Keratinocyte (primary cell): ENCODE measurements around the gene ZNF628. TPM values are rescaled to one million over a fixed set of nuclear protein-coding genes. Genes with fewer than 3 reads are reported as not detected.

Source experiments
- DNase-seq: peaks from one replicate; pipeline ENCODE4 v3.0.0-alpha.2; 2011; ENCODE audit warnings: low read depth, missing footprints, low spot score
- FAIRE-seq: peaks from 2 replicates; lab custom pipeline; 2011; peaks lifted over from hg19 to GRCh38; lab: Jason Lieb, UNC
- H2AFZ ChIP-seq: 2 replicates; pipeline ENCODE4 v1.6.0; 2012; ENCODE audit warnings: low read length, control low read depth, inconsistent platforms; ENCODE audit not compliant: control insufficient read depth
- H3K27ac ChIP-seq: 2 replicates; pipeline ENCODE4 v1.5.1; 2011; ENCODE audit warnings: low read length; ENCODE audit not compliant: control insufficient read depth, insufficient read depth
- H3K27me3 ChIP-seq: 3 replicates; pipeline ENCODE4 v1.6.0; 2011; ENCODE audit warnings: low read length; ENCODE audit not compliant: control insufficient read depth, insufficient read depth; ENCODE audit errors: extremely low read depth
- H3K36me3 ChIP-seq, 2 experiments: 2 replicates in 1 of 2; 3 replicates in 1 of 2; pipeline ENCODE4 v1.5.1; 2011; ENCODE audit warnings: low read length in 2 of 2, mild to moderate bottlenecking in 1 of 2; ENCODE audit not compliant: control insufficient read depth in 2 of 2, insufficient read depth in 2 of 2; ENCODE audit errors: extremely low read depth in 1 of 2
- H3K4me1 ChIP-seq: 3 replicates; pipeline ENCODE4 v1.5.1; 2011; ENCODE audit warnings: low read length; ENCODE audit not compliant: control insufficient read depth, insufficient read depth; ENCODE audit errors: extremely low read depth
- H3K4me2 ChIP-seq: 3 replicates; pipeline ENCODE4 v1.6.0; 2011; ENCODE audit warnings: low read depth, low read length; ENCODE audit not compliant: control insufficient read depth, insufficient read depth; ENCODE audit errors: extremely low read depth
- H3K4me3 ChIP-seq, 3 experiments: fragments of 200-600 bp in 1 of 3; sonication (generic) in 1 of 3; 2 replicates in 2 of 3; 3 replicates in 1 of 3; pipeline ENCODE4 v1.5.1; 2011 to 2016; ENCODE audit warnings: low read length in 3 of 3, mild to moderate bottlenecking in 3 of 3, control low read depth in 2 of 3, inconsistent platforms in 1 of 3, low read depth in 1 of 3, mixed read lengths in 1 of 3, mixed run types in 1 of 3, moderate library complexity in 1 of 3; ENCODE audit not compliant: control insufficient read depth in 2 of 3, insufficient read depth in 2 of 3; ENCODE audit errors: extremely low read depth in 1 of 3
- H3K79me2 ChIP-seq: 2 replicates; pipeline ENCODE4 v1.6.0; 2012; ENCODE audit warnings: low read length; ENCODE audit not compliant: control insufficient read depth, insufficient read depth
- H3K9ac ChIP-seq: 3 replicates; pipeline ENCODE4 v1.6.0; 2011; ENCODE audit warnings: low read length; ENCODE audit not compliant: control insufficient read depth, insufficient read depth; ENCODE audit errors: extremely low read depth
- H3K9me1 ChIP-seq: 3 replicates; pipeline ENCODE4 v1.6.0; 2011; ENCODE audit warnings: low read length; ENCODE audit not compliant: control insufficient read depth, insufficient read depth; ENCODE audit errors: extremely low read depth
- H3K9me3 ChIP-seq: 2 replicates; pipeline ENCODE4 v1.5.1; 2012; ENCODE audit warnings: low read depth, low read length; ENCODE audit not compliant: control insufficient read depth
- H4K20me1 ChIP-seq: 3 replicates; pipeline ENCODE4 v1.6.0; 2011; ENCODE audit warnings: low read length; ENCODE audit not compliant: control insufficient read depth, insufficient read depth; ENCODE audit errors: extremely low read depth
- EZH2 ChIP-seq: IDR thresholded peaks from one replicate; pipeline ENCODE4 v1.6.1; 2012; ENCODE audit warnings: inconsistent platforms, mild to moderate bottlenecking, low read length, moderate library complexity
- dilution Hi-C: fragments of 300-500 bp; cut with MboI; formaldehyde crosslinking; loops from one replicate; pipeline ENCODE4 v1.7.0; 2020; ENCODE audit warnings: low sequenced_read_pairs; ENCODE audit not compliant: extremely low pct_ligation_motif_present
- polyA plus RNA-seq, 5 experiments: library from polyadenylated mRNA; depleted of rRNA in 3 of 5; stranded (reverse) in 3 of 5; stranded (forward) in 1 of 5; unstranded in 1 of 5; fragments of >200 nt; gene quantifications; 1 replicate in 1 of 5; 2 replicates in 3 of 5; 3 replicates in 1 of 5; pipeline versions ENCODE4 v1.2.1 to v1.2.3, GENCODE V29; 2011 to 2012; ENCODE audit warnings: missing spikeins in 2 of 5, low read depth in 1 of 5, low replicate concordance in 1 of 5
- TF ChIP-seq, protein P1 (sequence below), 3 experiments: IDR thresholded peaks in 1 of 3; conservative IDR thresholded peaks in 1 of 3; optimal IDR thresholded peaks in 1 of 3; 2 replicates in 2 of 3; 3 replicates in 1 of 3; pipeline versions ENCODE3 to v1.5.1; 2011; ENCODE audit warnings: low read length in 3 of 3, mild to moderate bottlenecking in 3 of 3, moderate library complexity in 2 of 3, control low read depth in 1 of 3, inconsistent platforms in 1 of 3; ENCODE audit not compliant: insufficient read depth in 2 of 3; ENCODE audit errors: extremely low read depth in 1 of 3

ZNF628 gene
- polyA plus RNA-seq, 1 donor (not counting 4 experiments of a cell fraction or from before 2014, with no cell fraction given) = 0.22 TPM

DNA sequence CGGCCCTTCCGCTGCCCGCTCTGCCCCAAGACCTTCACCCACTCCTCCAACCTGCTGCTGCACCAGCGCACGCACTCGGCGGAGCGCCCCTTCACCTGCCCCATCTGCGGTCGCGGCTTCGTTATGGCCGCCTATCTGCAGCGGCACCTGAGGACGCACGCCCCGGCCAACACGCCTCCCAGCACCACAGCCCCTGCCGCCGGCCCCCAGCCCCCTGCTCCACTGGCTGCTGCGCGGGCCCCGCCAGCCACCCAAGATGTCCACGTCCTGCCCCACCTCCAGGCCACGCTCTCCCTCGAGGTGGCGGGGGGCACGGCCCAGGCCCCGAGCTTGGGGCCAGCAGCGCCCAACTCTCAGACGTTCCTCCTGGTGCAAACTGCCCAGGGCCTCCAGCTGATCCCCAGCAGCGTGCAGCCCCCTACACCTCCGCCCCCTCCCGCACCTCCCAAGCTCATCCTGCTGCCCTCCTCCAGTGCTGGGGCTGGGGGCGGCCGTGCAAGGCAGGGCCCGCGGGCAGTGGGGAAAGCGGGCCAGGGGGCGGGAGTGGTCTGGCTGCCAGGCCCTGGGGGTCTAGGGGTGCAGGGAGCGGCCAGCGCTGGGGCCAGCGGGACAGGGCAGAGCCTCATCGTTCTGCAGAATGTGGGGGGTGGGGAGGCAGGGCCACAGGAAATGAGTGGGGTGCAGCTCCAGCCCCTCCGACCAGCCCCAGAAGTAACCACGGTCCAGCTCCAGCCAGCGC, 6.7 kb downstream of the ZNF628 start:
- no peak overlapping the region for H3K27ac ChIP-seq
- no peak for FAIRE-seq
- peaks cover 3% of the 10 kb centered on the region for H3K9me1 ChIP-seq
- H3K36me3 ChIP-seq = peaks cover 0 to 5% of the 10 kb centered on the region in 2 experiments
- H3K4me2 ChIP-seq = no peak overlapping the region
- TF ChIP-seq, protein P1, sequence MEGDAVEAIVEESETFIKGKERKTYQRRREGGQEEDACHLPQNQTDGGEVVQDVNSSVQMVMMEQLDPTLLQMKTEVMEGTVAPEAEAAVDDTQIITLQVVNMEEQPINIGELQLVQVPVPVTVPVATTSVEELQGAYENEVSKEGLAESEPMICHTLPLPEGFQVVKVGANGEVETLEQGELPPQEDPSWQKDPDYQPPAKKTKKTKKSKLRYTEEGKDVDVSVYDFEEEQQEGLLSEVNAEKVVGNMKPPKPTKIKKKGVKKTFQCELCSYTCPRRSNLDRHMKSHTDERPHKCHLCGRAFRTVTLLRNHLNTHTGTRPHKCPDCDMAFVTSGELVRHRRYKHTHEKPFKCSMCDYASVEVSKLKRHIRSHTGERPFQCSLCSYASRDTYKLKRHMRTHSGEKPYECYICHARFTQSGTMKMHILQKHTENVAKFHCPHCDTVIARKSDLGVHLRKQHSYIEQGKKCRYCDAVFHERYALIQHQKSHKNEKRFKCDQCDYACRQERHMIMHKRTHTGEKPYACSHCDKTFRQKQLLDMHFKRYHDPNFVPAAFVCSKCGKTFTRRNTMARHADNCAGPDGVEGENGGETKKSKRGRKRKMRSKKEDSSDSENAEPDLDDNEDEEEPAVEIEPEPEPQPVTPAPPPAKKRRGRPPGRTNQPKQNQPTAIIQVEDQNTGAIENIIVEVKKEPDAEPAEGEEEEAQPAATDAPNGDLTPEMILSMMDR (optimal IDR thresholded peaks at IDR 0.05 in 1 of 3, IDR thresholded peaks at IDR 0.05 in 1 of 3, conservative IDR thresholded peaks at IDR 0.05 in 1 of 3; ENCODE audit: extremely low read depth in 1 of 3, insufficient read depth in 2 of 3, low read length in 3 of 3) = no peak
- no peak for TF ChIP-seq EZH2
- no peaks in the 10 kb centered on the region for H3K9me3 ChIP-seq
- no peaks in the 10 kb centered on the region for H3K27me3 ChIP-seq
- H3K79me2 ChIP-seq = peaks cover 15% of the 10 kb centered on the region
- H3K4me3 ChIP-seq = no peak overlapping the region
- DNase-seq = no peak
- H4K20me1 ChIP-seq = no peaks in the 10 kb centered on the region
- dilution Hi-C loops = no loop called here
- H3K9ac ChIP-seq = no peak overlapping the region
- H3K4me1 ChIP-seq = peaks cover 29% of the 10 kb centered on the region
- no peak overlapping the region for H2AFZ ChIP-seq

DNA sequence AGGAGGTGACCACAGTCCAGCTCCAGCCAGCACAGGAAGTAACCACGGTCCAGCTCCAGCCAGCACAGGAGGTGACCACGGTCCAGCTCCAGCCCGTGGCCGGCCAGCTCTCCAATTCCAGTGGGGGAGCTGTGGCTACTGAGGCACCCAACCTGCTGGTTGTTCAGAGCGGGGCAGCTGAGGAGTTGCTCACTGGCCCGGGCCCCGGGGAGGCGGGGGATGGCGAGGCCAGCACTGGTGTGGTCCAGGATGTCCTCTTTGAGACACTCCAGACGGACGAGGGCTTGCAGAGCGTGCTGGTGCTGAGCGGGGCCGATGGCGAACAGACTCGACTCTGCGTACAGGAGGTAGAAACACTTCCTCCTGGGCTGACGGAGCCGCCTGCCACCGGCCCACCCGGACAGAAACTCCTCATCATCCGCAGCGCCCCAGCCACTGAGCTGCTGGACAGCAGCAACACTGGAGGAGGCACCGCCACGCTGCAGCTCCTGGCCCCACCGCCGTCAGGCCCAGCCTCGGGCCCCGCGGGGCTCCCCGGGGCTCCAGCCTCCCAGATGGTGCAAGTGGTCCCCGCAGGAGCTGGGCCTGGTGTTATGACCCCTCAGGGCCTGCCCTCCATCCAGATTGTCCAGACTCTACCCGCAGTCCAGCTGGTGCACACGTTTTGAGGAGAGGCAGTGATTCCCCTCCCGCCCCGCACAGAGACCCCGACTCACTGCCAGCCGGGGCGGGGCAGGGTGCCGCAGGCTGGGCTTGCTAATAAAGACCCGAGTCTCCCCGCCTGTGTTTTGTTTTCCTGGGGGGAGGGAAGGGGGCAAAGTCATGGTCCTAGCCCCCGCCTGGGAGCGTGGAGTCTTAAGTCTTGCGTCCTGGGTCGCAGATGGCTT, 7.5 kb downstream of the ZNF628 start:
- dilution Hi-C loops = no loop called here
- Histone ChIP-seq H3K9me3 (no peaks in the 10 kb centered on the region), H3K36me3 (peaks cover 0 to 5% of the 10 kb centered on the region in 2 experiments), H3K9me1 (peaks cover 3% of the 10 kb centered on the region), H3K9ac (peak overlapping the region; percentile 33), H3K4me1 (peaks cover 27% of the 10 kb centered on the region), H3K79me2 (peaks cover 8% of the 10 kb centered on the region), H4K20me1 (no peaks in the 10 kb centered on the region), H3K27me3 (no peaks in the 10 kb centered on the region), H3K4me3 (peak overlapping the region in 1 of 3 experiments; percentile 76), H3K27ac (no peak overlapping the region), H2AFZ (no peak overlapping the region), H3K4me2 (peak overlapping the region; percentile 85)
- DNase-seq = no peak
- no peak for FAIRE-seq
- TF ChIP-seq EZH2 = no peak
- TF ChIP-seq, protein P1 (optimal IDR thresholded peaks at IDR 0.05 in 1 of 3, IDR thresholded peaks at IDR 0.05 in 1 of 3, conservative IDR thresholded peaks at IDR 0.05 in 1 of 3; ENCODE audit: extremely low read depth in 1 of 3, insufficient read depth in 2 of 3, low read length in 3 of 3) = no peak
